HG03139 (cell line): Measurements from ENCODE around the gene PXYLP1.

Experiments used
- ATAC-seq: cut with Tn5 transposase; IDR thresholded peaks from one replicate; pipeline ENCODE4 v1.9.1; 2021; ENCODE audit not compliant: unreplicated experiment

Gene PXYLP1

DNA sequence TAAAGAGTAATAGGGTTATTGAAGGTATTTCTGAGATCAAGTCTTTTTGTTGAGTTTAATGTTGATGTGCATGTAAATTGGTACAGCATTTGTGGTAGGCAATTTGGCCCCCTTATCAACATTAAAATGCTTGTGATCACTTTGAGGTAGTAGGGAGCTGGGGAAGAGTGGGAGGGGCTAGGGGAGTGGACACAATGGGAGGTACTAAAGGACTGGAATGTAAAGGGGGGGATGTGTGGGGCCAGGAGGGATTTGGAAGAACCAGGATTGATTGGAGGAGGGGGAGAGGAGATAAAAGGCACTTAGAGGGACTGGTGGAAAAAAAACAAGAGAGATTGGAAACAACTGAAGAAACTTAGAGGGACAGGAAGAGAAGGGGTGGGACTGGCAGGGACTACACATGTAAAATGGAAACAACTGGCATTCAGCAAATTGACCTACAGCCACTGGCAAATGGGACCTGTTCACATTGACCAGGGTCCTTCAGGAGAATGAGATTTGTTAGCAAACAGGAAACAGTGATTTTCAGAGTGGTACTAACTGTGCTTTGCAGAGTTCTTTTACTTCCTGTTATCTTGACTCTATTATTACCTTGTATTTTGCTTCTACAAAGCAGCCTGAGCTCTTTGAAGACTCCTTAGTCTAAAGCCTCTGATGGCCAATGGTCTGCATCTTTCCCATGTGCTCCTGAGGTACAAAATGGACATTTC, 88.9 kb downstream of the PXYLP1 start:
- ATAC-seq = no peak

DNA sequence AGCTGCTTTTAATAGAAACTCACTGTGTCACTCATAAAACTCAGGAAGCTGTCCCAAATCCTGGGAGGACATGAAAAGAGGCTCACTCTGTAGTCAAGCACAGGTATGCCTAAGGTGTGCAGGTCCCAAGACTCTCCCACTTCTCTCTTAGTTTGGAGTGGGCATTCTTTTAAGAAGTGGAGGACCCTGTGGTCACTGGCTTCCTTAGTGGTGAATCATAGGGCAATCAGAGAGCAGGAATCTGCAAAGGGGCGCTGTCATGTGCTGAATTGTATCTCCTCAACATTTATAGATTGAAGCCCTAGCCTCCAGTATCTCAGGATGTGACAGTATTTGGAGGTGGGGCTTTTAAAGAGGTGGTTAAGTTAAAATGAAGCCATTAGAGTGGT, 89.5 kb downstream of the PXYLP1 start:
- ATAC-seq = no peak

DNA sequence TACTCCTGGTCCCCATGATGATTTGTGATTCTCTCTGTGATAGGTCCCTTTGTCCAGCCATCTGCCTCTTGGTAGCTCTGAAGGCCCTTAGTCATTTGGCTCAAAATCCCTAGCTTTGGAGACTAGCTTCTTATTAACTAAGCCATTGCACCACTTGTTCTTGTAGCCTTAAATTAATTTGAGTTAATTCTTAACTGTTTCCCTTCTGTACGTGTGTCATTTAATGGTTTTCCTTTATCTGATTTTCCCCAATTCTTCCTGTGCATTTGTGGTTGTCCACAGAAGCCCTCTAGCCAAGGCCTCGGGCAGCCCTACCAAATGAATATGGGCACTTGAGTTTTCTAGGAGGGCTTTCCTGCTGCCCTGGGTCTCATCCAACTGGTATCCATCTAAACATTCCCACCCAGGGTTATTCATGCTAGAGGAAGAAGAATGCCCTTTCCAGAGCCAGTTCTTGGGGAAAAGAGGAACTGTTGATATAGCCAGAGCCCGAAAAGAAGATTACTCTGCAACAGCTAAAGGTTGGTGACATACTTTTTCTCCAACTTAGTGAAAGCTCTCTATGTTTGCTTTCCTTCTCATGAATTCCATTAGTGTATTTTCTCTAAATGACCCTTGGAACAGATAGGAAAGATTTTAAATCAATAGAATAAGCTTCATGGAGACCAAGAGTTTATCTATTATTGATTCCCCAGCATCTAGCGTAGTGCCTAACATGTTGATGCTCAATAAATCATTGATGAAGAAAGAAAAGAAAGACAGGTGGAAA, 92.5 kb downstream of the PXYLP1 start:
- no peak for ATAC-seq

DNA sequence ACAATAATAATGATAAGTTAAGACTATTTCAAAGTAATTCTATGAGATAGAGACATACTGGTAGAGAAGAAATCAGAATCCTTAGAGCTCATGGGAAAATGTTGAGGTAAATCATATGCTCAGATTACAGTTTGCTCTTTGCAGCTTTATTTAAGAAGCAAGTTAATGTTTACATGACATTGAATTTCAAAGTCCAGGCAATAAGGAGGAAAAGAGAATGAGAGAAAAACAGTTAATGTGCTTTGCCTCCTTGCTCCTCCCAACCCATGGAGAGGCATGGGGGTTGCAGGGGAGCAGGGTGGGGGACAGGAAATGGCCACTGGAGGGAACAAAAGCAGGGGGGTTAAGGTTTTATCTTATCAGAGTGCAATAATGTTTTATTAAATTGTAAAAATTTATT, 94.5 kb downstream of the PXYLP1 start:
- no peak for ATAC-seq

DNA sequence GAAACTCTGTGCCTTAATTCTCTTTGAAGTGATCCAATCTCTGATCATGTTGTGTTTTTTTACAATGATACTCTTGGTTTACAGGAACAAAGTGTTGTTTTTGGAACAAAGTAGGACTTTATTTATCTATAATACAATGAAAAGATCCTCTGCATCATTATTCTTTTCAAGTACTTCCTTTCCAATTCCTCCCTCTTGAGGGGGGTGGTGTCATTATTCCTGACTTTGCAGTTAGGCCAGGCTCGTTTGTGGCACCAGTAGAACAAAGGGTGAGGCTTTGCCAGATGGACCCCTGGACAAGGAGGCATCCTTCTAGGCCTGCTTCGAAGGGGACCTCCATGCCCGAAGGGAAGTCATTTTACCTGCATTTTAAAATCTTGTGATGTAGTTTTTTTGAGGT, 95.0 kb downstream of the PXYLP1 start:
- no peak for ATAC-seq

DNA sequence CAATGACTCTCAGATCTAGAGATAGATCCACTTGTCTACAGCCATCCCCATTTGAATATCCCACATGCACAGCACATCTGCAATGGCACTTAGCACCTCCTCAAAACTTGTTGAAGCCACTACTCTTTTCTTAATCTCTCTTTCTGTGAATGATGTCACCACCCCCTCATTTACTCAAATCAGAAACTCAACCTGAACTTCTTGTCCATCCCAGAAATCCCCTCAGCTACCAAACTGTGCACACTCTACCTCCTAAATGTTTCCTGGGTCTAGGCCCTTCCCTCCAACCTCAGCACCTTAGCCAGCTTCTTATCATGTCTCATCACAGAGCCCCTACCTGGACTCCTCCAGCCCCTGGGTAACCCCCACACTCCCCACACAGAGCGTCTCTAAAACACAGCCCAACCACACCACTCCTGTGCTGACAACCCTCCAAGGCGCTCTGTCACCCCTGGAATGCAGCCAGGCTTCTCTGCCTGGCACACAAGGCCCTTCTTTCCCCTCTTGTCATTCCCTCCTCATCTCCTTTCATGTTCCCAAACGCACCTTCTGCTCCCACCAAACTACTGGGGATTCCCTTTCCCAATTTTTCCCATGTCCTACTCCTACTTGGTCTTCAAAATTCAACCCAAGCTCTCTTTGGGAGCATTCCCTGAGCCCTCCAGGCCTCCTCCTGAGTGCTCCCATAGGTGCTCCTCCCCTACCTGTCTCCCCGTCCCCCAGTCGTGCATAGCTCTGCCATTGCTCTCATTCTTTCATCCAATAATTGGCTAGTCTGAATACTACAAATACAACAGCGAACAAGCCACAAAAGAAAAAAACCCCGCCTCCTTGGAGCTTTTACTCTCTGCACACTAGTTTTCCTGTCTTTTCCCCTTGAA, 96.9 kb downstream of the PXYLP1 start:
- ATAC-seq = no peak

DNA sequence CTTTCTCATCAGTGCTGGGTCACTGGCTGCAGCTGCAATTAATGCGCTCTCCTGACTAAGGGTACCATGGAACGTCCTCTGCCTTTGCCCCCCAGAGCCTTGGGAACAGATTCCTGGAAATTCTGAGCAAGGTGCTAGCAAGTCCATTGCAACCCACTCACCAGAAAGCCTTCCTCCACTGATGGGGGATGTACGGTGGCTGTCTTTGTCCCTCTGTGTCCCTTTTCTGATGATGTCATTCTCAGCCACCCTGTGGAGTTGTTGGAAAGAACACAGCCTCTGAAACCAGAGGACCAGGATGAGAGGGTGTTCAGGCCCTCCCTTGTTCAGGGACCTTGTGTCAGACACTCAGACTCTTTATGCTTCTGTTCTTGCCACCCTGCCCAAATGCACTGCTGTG, 98.6 kb downstream of the PXYLP1 start:
- ATAC-seq = no peak

DNA sequence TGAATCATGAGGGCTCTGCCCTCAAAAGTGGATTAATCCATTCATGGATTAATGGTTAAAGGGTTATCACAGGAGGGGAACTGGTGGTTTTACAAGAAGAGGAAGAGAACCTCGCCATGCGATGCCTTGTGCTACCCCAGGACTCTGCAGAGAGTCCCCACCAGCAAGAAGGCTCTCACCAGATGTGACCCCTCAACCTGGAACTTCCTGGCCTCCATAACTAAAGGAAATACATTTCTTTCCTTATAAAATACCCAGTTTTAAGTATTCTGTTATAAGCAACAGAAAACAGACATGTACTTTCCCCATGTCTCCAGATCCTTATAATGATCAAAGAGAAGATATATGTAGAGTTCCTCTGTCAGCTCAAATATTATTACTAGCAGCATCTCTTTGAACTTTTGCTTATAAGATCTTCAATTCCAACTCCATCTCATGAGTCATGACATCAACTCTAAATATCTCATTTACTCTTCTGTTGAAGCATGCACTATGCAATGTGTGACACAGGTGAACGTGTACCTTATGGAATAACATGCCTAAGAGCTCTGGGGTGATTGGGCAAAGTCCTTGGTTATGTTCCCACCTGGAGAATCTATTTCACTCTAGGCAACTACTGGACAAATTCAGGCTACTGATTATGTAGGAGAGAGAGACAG, 99.2 kb downstream of the PXYLP1 start:
- no peak for ATAC-seq

DNA sequence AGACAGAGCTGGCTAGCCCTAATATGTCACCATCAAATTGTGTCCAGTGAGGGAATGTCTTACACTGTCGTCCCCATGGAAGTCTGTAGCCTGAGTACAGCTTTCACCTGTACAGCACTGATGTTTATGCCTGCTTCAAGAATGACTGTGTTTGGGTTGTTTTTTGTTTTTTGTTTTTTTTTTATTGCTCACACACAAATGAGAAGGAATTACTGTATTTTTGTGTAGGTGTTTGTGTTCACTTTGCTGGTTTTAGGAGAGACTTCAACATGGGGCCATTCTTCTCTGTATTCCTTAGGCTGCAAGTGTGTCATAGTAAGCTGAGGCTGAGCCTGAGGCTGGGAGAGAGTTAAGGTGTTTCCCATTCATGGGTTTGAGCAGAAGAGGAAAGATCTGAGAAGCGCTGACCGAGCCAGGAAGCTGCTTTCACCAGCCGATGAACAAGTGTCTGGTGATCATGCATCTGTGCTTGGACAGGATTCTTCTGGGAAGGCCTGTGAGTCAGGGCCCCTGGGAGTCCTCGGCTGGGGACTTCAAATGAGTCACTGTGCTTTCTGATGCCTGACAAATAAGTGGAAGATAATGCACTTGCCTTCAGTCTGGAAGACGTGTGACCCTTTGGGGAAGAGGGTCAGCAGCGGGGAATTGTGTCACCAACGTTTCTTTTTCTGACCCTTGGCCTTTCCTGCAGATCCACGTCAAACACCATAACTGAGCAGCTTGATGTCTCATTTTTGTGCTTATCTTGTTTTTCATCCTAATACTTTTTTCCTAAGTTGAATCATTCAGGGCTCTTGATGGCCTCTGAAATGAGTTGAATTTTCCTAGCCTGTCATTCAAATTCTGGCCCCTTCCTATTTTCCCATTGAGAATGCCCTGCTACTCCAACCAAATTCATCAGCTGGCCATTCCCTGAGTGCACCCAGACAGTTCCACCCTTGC, 100.0 kb downstream of the PXYLP1 start:
- no peak for ATAC-seq

DNA sequence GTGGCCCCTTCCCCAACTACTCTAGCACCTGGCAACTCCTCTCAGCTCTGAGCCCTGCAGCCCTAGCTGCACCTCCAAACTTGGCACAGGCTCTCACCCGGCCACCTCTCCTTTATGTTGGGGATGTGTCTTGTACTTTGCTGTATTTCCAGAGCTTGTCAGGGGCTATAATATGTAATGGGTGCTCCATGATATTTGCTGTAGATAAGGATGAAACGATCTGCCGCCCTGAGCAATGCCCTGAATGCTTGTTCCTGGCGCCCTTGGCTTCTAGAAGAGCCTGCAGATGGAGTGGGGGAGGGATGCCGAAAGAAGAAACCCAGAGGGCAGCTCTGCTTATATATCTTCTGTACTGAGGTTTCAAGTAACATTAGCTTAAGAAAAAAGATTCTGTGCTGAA, 100.8 kb downstream of the PXYLP1 start:
- no peak for ATAC-seq

DNA sequence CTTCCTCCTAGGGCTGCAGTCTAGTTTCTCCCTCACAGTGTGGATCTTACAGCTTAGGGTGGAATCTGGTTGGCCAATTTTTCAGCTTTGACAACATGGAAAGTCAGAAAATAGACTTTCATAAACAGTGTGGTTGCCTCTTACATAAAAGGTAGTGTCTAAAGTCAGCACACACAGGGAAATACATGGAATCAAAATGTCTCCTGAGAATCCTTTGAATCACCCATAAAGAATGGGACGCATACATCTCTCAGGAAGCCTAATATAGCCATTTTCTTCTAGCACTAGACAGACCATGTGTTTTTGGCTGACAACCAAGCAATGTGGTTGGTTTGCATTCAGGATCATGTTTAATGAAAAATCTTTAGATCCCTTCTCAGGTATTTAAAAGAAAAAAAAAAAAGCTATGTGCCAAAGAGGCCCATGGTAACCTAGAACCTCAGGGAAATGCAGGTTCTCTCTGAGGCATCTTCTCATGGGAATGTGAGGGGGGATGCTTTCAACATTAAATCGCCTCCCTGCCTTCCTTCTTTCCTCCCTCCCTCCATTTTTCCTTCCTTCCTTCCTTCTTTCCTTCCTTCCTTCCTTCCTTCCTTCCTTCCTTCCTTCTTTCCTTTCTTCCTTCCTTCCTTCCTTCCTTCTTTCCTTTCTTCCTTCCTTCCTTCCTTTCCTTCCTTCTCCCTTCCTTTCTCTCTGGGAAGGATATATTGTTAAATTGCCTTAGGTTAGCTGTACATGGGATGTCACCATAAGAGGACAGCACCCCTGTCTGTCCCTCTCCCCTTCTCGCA, 102.4 kb downstream of the PXYLP1 start:
- ATAC-seq = no peak

DNA sequence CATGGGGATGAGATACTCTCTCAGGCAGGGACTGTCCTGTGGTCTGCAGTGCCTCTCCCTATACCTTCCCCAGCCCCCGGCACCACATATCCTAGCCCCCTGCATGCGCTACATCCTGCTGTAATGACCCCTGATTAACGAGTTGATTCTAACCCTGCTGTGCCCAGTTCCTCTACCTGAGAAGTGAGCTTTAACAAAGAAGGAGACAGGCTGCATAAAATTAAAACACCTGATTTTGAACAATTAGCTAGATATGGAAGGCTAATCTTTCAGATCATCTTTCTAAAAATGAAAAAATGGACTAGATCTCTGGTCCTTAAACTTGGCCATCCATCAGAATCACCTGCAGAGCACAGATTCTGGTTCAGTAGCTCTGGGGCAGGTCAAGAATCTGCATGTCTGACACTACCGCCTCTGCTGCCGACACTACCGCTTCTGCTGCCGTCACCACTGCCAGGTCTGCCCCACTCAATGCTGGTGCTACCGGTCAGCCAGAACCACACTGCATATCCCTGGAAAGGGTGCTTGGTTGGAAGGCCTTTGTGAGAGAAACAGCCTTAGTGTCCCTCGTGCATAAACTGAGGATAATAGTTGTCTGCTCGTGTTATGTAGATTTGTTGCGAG, 103.1 kb downstream of the PXYLP1 start:
- no peak for ATAC-seq

DNA sequence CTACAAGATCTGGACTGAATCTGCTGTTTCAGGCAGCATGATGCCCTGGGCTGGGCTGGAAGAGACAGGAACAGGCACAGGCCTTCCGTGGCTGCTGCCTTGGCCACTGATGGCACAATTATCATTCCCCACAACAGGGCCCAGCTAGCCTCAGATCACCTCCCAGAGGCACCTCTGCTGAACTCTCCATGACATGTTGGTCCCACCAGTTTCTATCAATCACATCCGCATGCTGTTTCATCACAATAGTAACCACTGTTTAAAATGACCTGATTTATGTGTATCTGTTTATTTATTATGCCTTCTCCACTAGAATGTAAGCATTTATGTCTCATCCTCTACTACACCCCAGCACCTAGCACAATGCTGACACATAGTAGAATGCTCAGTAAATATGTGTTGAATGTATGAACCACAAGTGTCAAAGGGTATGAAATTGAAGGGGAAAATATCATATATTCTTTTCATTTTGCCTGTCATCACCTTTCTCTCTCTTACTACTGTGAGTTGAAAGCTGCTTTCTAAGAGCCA, 104.0 kb downstream of the PXYLP1 start:
- no peak for ATAC-seq

DNA sequence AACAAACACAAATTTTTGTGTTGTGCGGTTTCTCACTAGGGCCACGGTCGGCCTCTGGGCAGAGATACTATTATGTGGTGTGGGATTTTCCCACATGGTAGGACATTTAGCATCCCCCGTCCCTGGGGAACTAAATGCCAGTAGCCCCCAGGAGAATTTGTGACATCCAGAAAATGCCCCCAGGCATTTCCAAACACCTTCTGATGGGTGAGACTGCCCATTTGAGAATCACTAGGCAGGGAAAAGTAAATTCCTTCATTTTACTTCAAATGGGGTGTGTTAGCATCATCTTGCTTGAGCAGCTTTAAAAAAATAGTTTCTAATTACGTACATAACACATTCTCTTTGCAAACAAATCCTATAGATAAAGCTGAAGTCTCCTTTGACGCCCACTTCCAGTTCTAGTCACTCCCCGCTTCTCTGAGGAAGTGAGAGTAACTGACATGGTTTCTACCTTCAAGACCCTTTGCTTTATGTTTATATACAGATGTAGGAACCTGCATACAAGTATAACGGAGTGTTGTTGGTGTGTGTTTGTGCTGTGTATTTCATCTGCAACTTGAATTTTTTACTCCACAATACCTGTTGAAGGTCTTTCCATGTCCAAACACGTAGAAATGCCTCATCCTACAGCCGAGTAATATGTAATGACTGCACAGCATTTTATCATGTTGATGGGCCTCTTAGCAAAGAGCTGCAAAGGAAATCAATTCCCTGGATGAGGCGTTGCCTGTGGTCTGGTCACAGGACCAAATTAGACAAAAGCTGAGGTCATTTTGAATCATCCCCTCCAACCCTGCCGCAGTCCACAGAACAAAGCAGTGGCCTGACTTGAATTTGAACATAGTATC, 105.3 kb downstream of the PXYLP1 start:
- peak; percentile 82 for ATAC-seq

DNA sequence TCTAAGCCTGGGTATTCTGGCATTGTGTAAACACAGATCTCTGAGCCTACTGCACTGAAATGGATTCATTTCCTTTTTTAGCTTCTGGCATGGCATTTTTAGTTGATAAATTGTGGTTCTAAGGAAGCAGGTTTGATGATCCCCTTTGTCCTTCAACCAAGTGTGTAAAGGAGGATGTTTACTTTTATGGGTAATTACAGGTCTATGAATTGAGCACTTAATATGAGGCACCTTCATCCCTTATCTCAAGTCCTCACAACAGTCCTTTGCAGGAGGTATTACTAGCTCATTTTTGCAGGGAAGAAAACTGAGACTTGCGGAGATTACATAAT, 105.9 kb downstream of the PXYLP1 start:
- ATAC-seq = no peak

DNA sequence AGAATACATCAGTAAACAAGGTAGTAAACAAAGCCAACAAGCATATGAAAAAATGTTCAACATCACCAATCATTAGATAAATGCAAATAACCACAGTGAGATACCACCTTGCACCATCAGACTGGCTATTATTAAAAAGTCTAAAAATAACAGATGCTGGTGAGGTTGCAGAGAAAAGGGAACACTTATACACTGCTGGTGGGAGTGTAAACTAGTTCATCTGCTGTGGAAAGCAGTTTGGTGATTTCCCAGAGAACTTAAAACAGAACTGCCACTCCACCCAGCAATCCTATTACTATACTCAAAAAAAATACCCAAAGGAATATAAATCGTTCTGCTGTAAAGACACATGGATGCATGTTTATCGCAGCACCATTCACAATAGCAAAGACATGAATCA, 106.4 kb downstream of the PXYLP1 start:
- no peak for ATAC-seq

DNA sequence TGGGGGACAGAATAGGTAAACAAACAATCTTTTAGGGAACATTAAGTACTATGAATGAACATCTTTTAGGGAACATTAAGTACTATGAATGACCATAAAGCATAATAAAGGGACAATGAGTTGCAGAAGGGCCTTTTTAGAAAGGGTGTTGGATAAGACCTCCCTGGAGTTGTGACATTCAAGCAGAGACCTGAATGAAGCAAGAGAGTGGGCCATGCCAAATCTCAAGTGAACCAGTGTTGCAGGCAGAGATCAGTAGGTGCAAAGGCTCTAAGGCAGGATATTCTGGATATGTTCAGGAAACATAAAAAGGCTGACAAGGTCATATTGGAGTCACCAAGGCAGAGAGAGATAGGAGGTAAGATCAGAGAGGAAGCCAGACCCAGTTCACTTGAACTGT, 107.3 kb downstream of the PXYLP1 start:
- no peak for ATAC-seq

DNA sequence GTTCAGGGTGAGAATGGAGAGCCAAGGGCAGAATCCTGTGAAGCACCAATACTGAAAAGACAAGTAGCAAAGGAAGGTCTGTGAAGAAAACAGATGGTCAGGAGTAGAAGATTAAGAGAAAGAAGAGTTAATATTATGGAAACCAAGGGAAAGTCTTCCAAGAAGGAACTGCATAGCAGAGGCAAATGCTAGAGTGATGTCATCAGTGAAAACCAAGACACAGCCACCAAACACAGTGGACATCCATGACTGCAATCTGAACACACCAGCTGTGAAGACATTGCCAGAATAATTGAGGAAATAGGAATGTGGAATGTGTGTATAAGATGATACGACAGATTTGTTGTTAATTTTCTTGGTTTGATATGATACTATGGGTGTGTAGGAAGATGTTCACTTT, 109.9 kb downstream of the PXYLP1 start:
- no peak for ATAC-seq
